DND-41 (cell line): ENCODE results near the gene ZNRF4.

Experiments
- ATAC-seq: fragments of 200-7000 bp; cut with Tn5 transposase; 3 replicates; pipeline ENCODE4 v1.9.1; 2021; ENCODE audit warnings: low read depth; ENCODE audit not compliant: insufficient read depth
- DNase-seq: peaks from one replicate; pipeline ENCODE4 v3.0.0-alpha.2; 2020
- H2AFZ ChIP-seq: 2 replicates; pipeline ENCODE4 v1.6.0; 2012; ENCODE audit warnings: low read depth, low read length
- H3K27ac ChIP-seq: 2 replicates; pipeline ENCODE4 v1.5.1; 2012; ENCODE audit warnings: low read length, inconsistent platforms
- H3K27me3 ChIP-seq: fragments of 200-600 bp; sonication (generic); 2 replicates; pipeline ENCODE4 v1.6.0; 2012; ENCODE audit warnings: low read length, mild to moderate bottlenecking, inconsistent platforms; ENCODE audit not compliant: insufficient read depth, poor library complexity
- H3K36me3 ChIP-seq: 2 replicates; pipeline ENCODE4 v1.5.1; 2012; ENCODE audit warnings: low read length, inconsistent platforms; ENCODE audit not compliant: insufficient read depth
- H3K4me1 ChIP-seq: 2 replicates; pipeline ENCODE4 v1.5.1; 2012; ENCODE audit warnings: mild to moderate bottlenecking, low read length; ENCODE audit not compliant: insufficient read depth
- H3K4me2 ChIP-seq: 2 replicates; pipeline ENCODE4 v1.6.0; 2012; ENCODE audit warnings: mild to moderate bottlenecking, moderate library complexity, low read length, inconsistent platforms; ENCODE audit not compliant: insufficient read depth
- H3K4me3 ChIP-seq, 2 experiments: fragments of 200-600 bp in 1 of 2; shearing (Covaris generic) in 1 of 2; 2 replicates each; pipeline ENCODE4 v1.5.1; 2012 to 2016; ENCODE audit warnings: inconsistent platforms in 2 of 2, low read length in 2 of 2, mild to moderate bottlenecking in 2 of 2, low read depth in 1 of 2, moderate library complexity in 1 of 2
- H3K79me2 ChIP-seq: 2 replicates; pipeline ENCODE4 v1.6.0; 2012; ENCODE audit warnings: low read length, inconsistent platforms; ENCODE audit not compliant: insufficient read depth
- H3K9ac ChIP-seq: 2 replicates; pipeline ENCODE4 v1.6.0; 2012; ENCODE audit warnings: low read depth, mild to moderate bottlenecking, inconsistent platforms, low read length, moderate library complexity
- H3K9me3 ChIP-seq: 2 replicates; pipeline ENCODE4 v1.5.1; 2012; ENCODE audit warnings: low read length, moderate library complexity, mild to moderate bottlenecking, inconsistent platforms; ENCODE audit not compliant: insufficient read depth, severe bottlenecking
- H4K20me1 ChIP-seq: 2 replicates; pipeline ENCODE4 v1.6.0; 2012; ENCODE audit warnings: low read length; ENCODE audit not compliant: insufficient read depth
- EZH2 ChIP-seq: IDR thresholded peaks from 3 replicates; pipeline ENCODE4 v1.6.1; 2012; ENCODE audit warnings: borderline replicate concordance, low read depth, mild to moderate bottlenecking, moderate library complexity, low read length, inconsistent platforms; ENCODE audit not compliant: severe bottlenecking
- TF ChIP-seq, protein P1 (sequence below): IDR thresholded peaks from 2 replicates; pipeline ENCODE4 v1.5.1; 2012; ENCODE audit warnings: borderline replicate concordance, low read length, moderate library complexity, mild to moderate bottlenecking; ENCODE audit not compliant: poor library complexity, severe bottlenecking; ENCODE audit errors: extremely low read depth

ZNRF4 gene

DNA sequence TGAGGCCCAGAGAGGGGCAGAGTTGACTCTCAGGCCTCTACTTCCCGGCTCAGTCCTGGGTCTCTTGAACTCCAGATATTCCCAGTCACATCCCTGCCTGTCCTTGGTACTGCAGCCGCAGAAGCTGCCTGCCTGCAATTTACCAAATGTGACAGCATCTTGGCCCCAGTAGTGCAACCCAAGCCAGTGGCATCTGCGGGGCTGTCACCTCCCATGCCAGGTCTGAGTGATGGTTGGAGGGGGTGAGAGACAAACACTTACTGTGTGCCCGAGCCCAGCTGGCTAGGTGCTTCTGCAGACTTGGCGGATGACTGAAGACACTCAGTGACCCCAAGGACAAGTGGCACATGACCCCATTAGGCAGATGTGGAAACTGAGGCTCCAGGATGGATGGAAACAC lies 18.4 kb downstream of the ZNRF4 start:
- H3K4me3 ChIP-seq: no peak overlapping the region
- H3K4me2 ChIP-seq: no peak overlapping the region
- H3K79me2 ChIP-seq: no peaks in the 10 kb centered on the region
- no peaks in the 10 kb centered on the region for H3K9me3 ChIP-seq
- no peak overlapping the region for H3K27ac ChIP-seq
- no peak for ATAC-seq
- no peak for TF ChIP-seq EZH2
- TF ChIP-seq, protein P1, sequence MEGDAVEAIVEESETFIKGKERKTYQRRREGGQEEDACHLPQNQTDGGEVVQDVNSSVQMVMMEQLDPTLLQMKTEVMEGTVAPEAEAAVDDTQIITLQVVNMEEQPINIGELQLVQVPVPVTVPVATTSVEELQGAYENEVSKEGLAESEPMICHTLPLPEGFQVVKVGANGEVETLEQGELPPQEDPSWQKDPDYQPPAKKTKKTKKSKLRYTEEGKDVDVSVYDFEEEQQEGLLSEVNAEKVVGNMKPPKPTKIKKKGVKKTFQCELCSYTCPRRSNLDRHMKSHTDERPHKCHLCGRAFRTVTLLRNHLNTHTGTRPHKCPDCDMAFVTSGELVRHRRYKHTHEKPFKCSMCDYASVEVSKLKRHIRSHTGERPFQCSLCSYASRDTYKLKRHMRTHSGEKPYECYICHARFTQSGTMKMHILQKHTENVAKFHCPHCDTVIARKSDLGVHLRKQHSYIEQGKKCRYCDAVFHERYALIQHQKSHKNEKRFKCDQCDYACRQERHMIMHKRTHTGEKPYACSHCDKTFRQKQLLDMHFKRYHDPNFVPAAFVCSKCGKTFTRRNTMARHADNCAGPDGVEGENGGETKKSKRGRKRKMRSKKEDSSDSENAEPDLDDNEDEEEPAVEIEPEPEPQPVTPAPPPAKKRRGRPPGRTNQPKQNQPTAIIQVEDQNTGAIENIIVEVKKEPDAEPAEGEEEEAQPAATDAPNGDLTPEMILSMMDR: no peak
- no peaks in the 10 kb centered on the region for H3K36me3 ChIP-seq
- H3K27me3 ChIP-seq: no peaks in the 10 kb centered on the region
- H3K9ac ChIP-seq: no peak overlapping the region
- no peak overlapping the region for H2AFZ ChIP-seq
- H3K4me1 ChIP-seq: no peaks in the 10 kb centered on the region
- no peak for DNase-seq
- no peaks in the 10 kb centered on the region for H4K20me1 ChIP-seq

DNA sequence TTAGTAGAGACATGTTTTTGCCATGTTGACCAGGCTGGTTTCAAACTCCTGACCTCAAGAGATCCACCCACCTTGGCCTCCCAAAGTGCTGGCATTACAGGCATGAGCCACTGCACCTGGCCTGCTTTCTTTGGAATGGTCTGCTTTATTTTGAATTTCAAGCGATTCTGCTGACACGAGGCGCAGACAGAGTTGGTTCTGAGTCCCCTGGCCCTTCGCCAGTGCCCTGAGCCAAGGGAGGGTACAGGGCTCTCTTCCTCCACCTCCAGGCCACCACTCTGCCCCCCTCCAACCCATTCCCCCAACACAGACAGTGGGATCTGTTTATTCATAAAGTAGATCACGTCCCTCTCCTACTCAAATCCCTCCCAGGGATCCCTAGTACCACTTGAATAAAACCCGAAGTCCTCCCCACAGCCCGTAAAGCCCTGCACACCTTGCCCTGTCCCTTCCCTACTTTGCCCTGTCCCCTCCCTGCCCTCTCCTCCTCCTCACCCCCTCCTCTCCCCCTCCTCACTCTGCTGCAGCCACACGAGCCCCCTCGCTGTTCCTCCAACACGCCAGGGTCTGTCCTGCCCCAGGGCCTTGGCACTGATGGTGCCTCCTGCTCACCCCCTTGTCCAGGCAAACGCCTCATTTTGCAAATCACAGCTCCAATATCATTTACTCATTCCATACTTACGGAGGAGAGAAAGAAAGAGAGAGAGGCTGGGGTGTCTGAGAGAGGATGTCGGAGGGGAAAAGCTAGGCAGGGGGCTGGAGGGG lies 22.4 kb downstream of the ZNRF4 start:
- DNase-seq (no peak), ATAC-seq (no peak)
- no peaks in the 10 kb centered on the region for H3K4me1 ChIP-seq
- no peaks in the 10 kb centered on the region for H3K9me3 ChIP-seq
- H3K36me3 ChIP-seq: no peaks in the 10 kb centered on the region
- no peak overlapping the region for H3K27ac ChIP-seq
- no peaks in the 10 kb centered on the region for H3K27me3 ChIP-seq
- no peak overlapping the region for H3K4me3 ChIP-seq
- TF ChIP-seq, protein P1: no peak
- no peak for TF ChIP-seq EZH2
- no peaks in the 10 kb centered on the region for H3K79me2 ChIP-seq
- no peak overlapping the region for H2AFZ ChIP-seq
- H3K9ac ChIP-seq: no peak overlapping the region
- no peak overlapping the region for H3K4me2 ChIP-seq
- no peaks in the 10 kb centered on the region for H4K20me1 ChIP-seq

DNA sequence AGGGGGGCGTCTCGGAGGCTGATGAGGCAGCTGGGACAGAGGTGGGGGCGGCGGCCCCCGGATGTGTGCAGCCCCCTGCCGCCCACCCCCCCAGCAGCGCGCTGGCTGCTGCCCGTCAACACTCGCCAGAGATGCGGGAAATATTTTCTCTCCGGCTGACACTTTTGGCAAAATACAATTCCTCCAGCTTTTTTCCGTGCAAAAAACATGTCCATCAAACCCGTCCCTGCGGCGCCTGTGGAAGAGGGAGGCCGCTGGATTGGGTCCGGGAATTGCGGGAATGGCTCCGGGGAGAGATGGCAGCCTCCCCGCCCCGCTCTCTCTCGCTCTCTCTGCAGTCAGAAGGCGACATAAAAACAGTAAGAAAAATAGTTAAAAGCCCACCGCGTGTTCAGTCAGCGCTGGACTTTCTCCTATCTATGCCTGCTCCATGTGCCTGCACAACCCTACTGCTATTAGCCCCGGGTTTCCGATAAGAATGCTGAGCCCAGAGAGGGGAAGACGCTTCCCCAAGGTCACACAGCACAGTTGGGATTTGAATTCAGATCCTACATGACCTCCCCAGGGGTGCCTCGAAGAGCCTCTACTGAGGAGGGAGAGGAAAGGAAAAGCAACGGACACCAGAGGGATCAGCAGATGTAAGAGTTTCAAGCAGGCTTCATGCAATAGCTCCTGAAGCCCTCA lies 23.2 kb downstream of the ZNRF4 start:
- no peak overlapping the region for H3K9ac ChIP-seq
- no peaks in the 10 kb centered on the region for H3K9me3 ChIP-seq
- TF ChIP-seq EZH2: no peak
- TF ChIP-seq, protein P1: no peak
- H3K27ac ChIP-seq: no peak overlapping the region
- no peak for DNase-seq
- H3K4me1 ChIP-seq: no peaks in the 10 kb centered on the region
- H3K27me3 ChIP-seq: no peaks in the 10 kb centered on the region
- no peaks in the 10 kb centered on the region for H3K79me2 ChIP-seq
- no peak overlapping the region for H3K4me3 ChIP-seq
- H3K4me2 ChIP-seq: no peak overlapping the region
- ATAC-seq: no peak
- H3K36me3 ChIP-seq: no peaks in the 10 kb centered on the region
- no peaks in the 10 kb centered on the region for H4K20me1 ChIP-seq
- no peak overlapping the region for H2AFZ ChIP-seq
